ENCODE results near the gene PLCL1.

The PLCL1 gene

GRCh38 chr2:198116756-198117155 is 312.4 kb downstream of the PLCL1 start:
- no peak for DNase-seq (ENCODE audit: low read depth)

- no peak for DNase-seq (ENCODE audit: low read depth)
Measured at GRCh38 chr2:198117406-198118041, 313.1 kb downstream of the PLCL1 start.

- no peak for DNase-seq (ENCODE audit: low read depth)
Measured at GRCh38 chr2:198127627-198128026, 323.2 kb downstream of the PLCL1 start.

GRCh38 chr2:198129609-198130008 is 325.2 kb downstream of the PLCL1 start:
- DNase-seq (ENCODE audit: low read depth): no peak

- no peak for DNase-seq (ENCODE audit: low read depth)
Measured at GRCh38 chr2:198134293-198134955, 330.0 kb downstream of the PLCL1 start.

- DNase-seq (ENCODE audit: low read depth): no peak
Measured at GRCh38 chr2:198135481-198135934, 331.1 kb downstream of the PLCL1 start.

GRCh38 chr2:198136142-198136541 is 331.7 kb downstream of the PLCL1 start:
- no peak for DNase-seq (ENCODE audit: low read depth)

- DNase-seq (ENCODE audit: low read depth): no peak
Measured at GRCh38 chr2:198137733-198138132, 333.3 kb downstream of the PLCL1 start.

GRCh38 chr2:198141726-198142125 is 337.3 kb downstream of the PLCL1 start:
- no peak for DNase-seq (ENCODE audit: low read depth)

- no peak for DNase-seq (ENCODE audit: low read depth)
Measured at GRCh38 chr2:198143156-198143555, 338.8 kb downstream of the PLCL1 start.

GRCh38 chr2:198143793-198144192 is 339.4 kb downstream of the PLCL1 start:
- no peak for DNase-seq (ENCODE audit: low read depth)

- no peak for DNase-seq (ENCODE audit: low read depth)
Measured at GRCh38 chr2:198144660-198145059, 340.3 kb downstream of the PLCL1 start.

- no peak for DNase-seq (ENCODE audit: low read depth)
Measured at GRCh38 chr2:198146346-198146940, 342.1 kb downstream of the PLCL1 start.

GRCh38 chr2:198157314-198157713 is 352.9 kb downstream of the PLCL1 start:
- DNase-seq (ENCODE audit: low read depth): no peak

- DNase-seq (ENCODE audit: low read depth): no peak
Measured at GRCh38 chr2:198161151-198161550, 356.8 kb downstream of the PLCL1 start.

- DNase-seq (ENCODE audit: low read depth): no peak
Measured at GRCh38 chr2:198162276-198162675, 357.9 kb downstream of the PLCL1 start.

GRCh38 chr2:198164843-198165242 is 360.4 kb downstream of the PLCL1 start:
- DNase-seq (ENCODE audit: low read depth): no peak

GRCh38 chr2:198165289-198165688 is 360.9 kb downstream of the PLCL1 start:
- no peak for DNase-seq (ENCODE audit: low read depth)

- no peak for DNase-seq (ENCODE audit: low read depth)
Measured at GRCh38 chr2:198167346-198167745, 363.0 kb downstream of the PLCL1 start.

- no peak for DNase-seq (ENCODE audit: low read depth)
Measured at GRCh38 chr2:198168651-198169050, 364.3 kb downstream of the PLCL1 start.

- no peak for DNase-seq (ENCODE audit: low read depth)
Measured at GRCh38 chr2:198173242-198173641, 368.8 kb downstream of the PLCL1 start.

GRCh38 chr2:198173864-198174263 is 369.5 kb downstream of the PLCL1 start:
- DNase-seq (ENCODE audit: low read depth): no peak

GRCh38 chr2:198175271-198175670 is 370.9 kb downstream of the PLCL1 start:
- DNase-seq (ENCODE audit: low read depth): no peak

Data from stimulated activated CD8-positive, alpha-beta memory T cell treated with anti-CD3 and anti-CD28 coated beads, Interleukin-12 subunit alpha, Interleukin-12 subunit beta, amount 100 ng/mL, for 4 hours (primary cell).